ENCODE results near the gene SLC1A4. TPM values are rescaled to one million over a fixed set of nuclear protein-coding genes. Genes with fewer than 3 reads are reported as not detected.

SLC1A4 gene
- total and polyA plus RNA-seq, 4 donors, result 6.3 to 27.4 (median 8.1) TPM

- Histone ChIP-seq H3K4me3 (no peak overlapping the region), H3K9ac (ENCODE audit: insufficient read depth in 1 of 2, low read length in 2 of 2) (no peak overlapping the region), H3K36me3 (ENCODE audit: control insufficient read depth in 4 of 4, insufficient read depth in 4 of 4, low read length in 4 of 4) (peaks cover 0 to 2% (median 0%) of the 10 kb centered on the region in 4 donors), H3K27ac (ENCODE audit: low read depth in 1 of 2, low read length in 1 of 2) (no peak overlapping the region), H3K4me1 (ENCODE audit: control insufficient read depth in 5 of 5, insufficient read depth in 5 of 5, low read length in 5 of 5) (peaks cover 0 to 3% (median under 1%) of the 10 kb centered on the region in 5 donors), H3K9me3 (ENCODE audit: control insufficient read depth in 4 of 4, insufficient read depth in 3 of 4, low read length in 3 of 4) (no peaks in the 10 kb centered on the region), H3K27me3 (ENCODE audit: control insufficient read depth in 3 of 3, insufficient read depth in 3 of 3, low read length in 2 of 3) (no peaks in the 10 kb centered on the region)
- no peak for DNase-seq
- TF ChIP-seq, protein P1, sequence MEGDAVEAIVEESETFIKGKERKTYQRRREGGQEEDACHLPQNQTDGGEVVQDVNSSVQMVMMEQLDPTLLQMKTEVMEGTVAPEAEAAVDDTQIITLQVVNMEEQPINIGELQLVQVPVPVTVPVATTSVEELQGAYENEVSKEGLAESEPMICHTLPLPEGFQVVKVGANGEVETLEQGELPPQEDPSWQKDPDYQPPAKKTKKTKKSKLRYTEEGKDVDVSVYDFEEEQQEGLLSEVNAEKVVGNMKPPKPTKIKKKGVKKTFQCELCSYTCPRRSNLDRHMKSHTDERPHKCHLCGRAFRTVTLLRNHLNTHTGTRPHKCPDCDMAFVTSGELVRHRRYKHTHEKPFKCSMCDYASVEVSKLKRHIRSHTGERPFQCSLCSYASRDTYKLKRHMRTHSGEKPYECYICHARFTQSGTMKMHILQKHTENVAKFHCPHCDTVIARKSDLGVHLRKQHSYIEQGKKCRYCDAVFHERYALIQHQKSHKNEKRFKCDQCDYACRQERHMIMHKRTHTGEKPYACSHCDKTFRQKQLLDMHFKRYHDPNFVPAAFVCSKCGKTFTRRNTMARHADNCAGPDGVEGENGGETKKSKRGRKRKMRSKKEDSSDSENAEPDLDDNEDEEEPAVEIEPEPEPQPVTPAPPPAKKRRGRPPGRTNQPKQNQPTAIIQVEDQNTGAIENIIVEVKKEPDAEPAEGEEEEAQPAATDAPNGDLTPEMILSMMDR (IDR thresholded peaks at IDR 0.05; ENCODE audit: control extremely low read depth, extremely low read depth), result no peak
- ATAC-seq (ENCODE audit: insufficient read depth, low FRiP score), result no peak
- 94 to 95% methylated on average over 13 of the region's 13 CpGs for WGBS, 2 donors
Observed at GRCh38 chr2:65026704-65027464, 37.7 kb downstream of the SLC1A4 start.

DNA sequence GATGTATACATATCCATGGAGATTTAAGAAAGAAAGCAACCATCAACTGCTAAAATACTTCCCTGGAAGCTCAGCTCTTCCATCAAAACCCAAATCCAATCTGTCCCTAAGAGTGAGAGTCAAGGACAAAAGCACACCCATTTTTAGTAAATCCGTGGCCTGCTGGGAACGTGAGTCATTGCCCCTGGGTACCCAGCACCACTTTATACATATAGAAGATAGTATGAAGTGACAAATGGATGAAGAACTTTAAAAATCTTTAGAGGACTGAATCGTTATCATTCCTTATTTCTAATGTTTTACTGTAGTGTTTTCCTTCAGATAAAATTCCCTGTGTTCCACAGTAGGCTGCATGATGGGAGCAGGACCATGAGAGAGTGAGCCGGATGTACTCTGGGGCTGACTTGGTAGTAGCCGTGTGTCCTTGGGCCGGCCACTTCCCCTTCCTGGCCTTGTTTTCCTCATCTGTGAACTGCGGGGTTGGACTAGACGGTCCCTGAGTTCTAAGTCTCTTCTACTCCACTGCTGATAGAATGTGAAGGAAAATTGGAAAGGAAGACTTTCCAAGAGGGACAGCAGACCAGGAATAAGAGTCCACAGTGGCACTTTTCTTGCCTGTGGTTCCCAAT is 38.5 kb downstream of the SLC1A4 start:
- no peak for ATAC-seq (ENCODE audit: insufficient read depth, low FRiP score)
- TF ChIP-seq, protein P1 (IDR thresholded peaks at IDR 0.05; ENCODE audit: control extremely low read depth, extremely low read depth), result no peak
- no peak for DNase-seq
- H3K27ac ChIP-seq (ENCODE audit: low read depth in 1 of 2, low read length in 1 of 2), result peak overlapping the region in 1 of 2 donors; percentile 23
- no peaks in the 10 kb centered on the region for H3K27me3 ChIP-seq (ENCODE audit: control insufficient read depth in 3 of 3, insufficient read depth in 3 of 3, low read length in 2 of 3)
- H3K4me3 ChIP-seq, result no peak overlapping the region
- H3K9ac ChIP-seq (ENCODE audit: insufficient read depth in 1 of 2, low read length in 2 of 2), result no peak overlapping the region
- H3K4me1 ChIP-seq (ENCODE audit: control insufficient read depth in 5 of 5, insufficient read depth in 5 of 5, low read length in 5 of 5), result peaks cover 0 to 5% (median 3%) of the 10 kb centered on the region in 5 donors
- H3K36me3 ChIP-seq (ENCODE audit: control insufficient read depth in 4 of 4, insufficient read depth in 4 of 4, low read length in 4 of 4), result no peaks in the 10 kb centered on the region
- no peaks in the 10 kb centered on the region for H3K9me3 ChIP-seq (ENCODE audit: control insufficient read depth in 4 of 4, insufficient read depth in 3 of 4, low read length in 3 of 4)
- WGBS, 2 donors, result 64 to 66% methylated on average over 8 of the region's 8 CpGs

- ATAC-seq (ENCODE audit: insufficient read depth, low FRiP score) (no peak), DNase-seq (no peak)
- TF ChIP-seq, protein P1 (IDR thresholded peaks at IDR 0.05; ENCODE audit: control extremely low read depth, extremely low read depth), result no peak
- Histone ChIP-seq H3K4me3 (no peak overlapping the region), H3K36me3 (ENCODE audit: control insufficient read depth in 4 of 4, insufficient read depth in 4 of 4, low read length in 4 of 4) (no peaks in the 10 kb centered on the region), H3K27ac (ENCODE audit: low read depth in 1 of 2, low read length in 1 of 2) (no peak overlapping the region), H3K4me1 (ENCODE audit: control insufficient read depth in 5 of 5, insufficient read depth in 5 of 5, low read length in 5 of 5) (peaks cover 0 to 5% (median 3%) of the 10 kb centered on the region in 5 donors), H3K9me3 (ENCODE audit: control insufficient read depth in 4 of 4, insufficient read depth in 3 of 4, low read length in 3 of 4) (no peaks in the 10 kb centered on the region), H3K27me3 (ENCODE audit: control insufficient read depth in 3 of 3, insufficient read depth in 3 of 3, low read length in 2 of 3) (no peaks in the 10 kb centered on the region), H3K9ac (ENCODE audit: insufficient read depth in 1 of 2, low read length in 2 of 2) (no peak overlapping the region)
- 66 to 81% methylated on average over 11 of the region's 11 CpGs for WGBS, 2 donors
Observed at GRCh38 chr2:65030476-65031332, 41.5 kb downstream of the SLC1A4 start.

All from lung (tissue), 12 donors.